Transverse colon (tissue), 4 donors: ENCODE data around the gene TEAD2. TPM values are rescaled to one million over a fixed set of nuclear protein-coding genes. Genes with fewer than 3 reads are reported as not detected.

ENCODE experiments used
- DNase-seq: peaks from one replicate; pipeline ENCODE4 v3.0.0-alpha.2; 2019
- H3K27ac ChIP-seq, 4 donors: fragments of 200-600 bp; sonication (generic); 2 replicates each; pipeline ENCODE4 v1.5.1; 2016 to 2018; ENCODE audit warnings: inconsistent platforms in 4 of 4
- H3K27me3 ChIP-seq: fragments of 200-600 bp; sonication (generic); 2 replicates; pipeline ENCODE4 v1.5.1; 2017; ENCODE audit warnings: inconsistent platforms
- H3K36me3 ChIP-seq, 4 donors: fragments of 200-600 bp; sonication (generic); 2 replicates each; pipeline ENCODE4 v1.5.1; 2017 to 2019; ENCODE audit warnings: inconsistent platforms in 4 of 4
- H3K4me1 ChIP-seq, 4 donors: fragments of 200-600 bp; sonication (generic); 2 replicates each; pipeline ENCODE4 v1.5.1; 2017 to 2020; ENCODE audit warnings: inconsistent platforms in 4 of 4
- H3K4me3 ChIP-seq, 4 donors: fragments of 200-600 bp; sonication (generic); 1 replicate in 1 of 4; 2 replicates in 3 of 4; pipeline versions ENCODE4 v1.5.1 to v1.6.1; 2017 to 2019; ENCODE audit warnings: inconsistent platforms in 4 of 4
- H3K9me3 ChIP-seq, 2 donors: fragments of 200-600 bp; sonication (generic); 2 replicates each; pipeline ENCODE4 v1.5.1; 2017 to 2019; ENCODE audit warnings: inconsistent platforms in 2 of 2
- EP300 ChIP-seq: sonication (generic); formaldehyde crosslinking; IDR thresholded peaks from one replicate; pipeline ENCODE4 v1.6.1; 2017; ENCODE audit warnings: antibody characterized with exemption, low read depth
- POLR2A ChIP-seq: fragments of 450-650 bp; IDR thresholded peaks from one replicate; pipeline ENCODE4 v1.6.1; 2016; ENCODE audit warnings: antibody characterized with exemption, mild to moderate bottlenecking, moderate library complexity
- POLR2AphosphoS5 ChIP-seq, 3 donors: sonication (generic); formaldehyde crosslinking; IDR thresholded peaks; one replicate each; pipeline ENCODE4 v1.6.1; 2016; ENCODE audit warnings: antibody characterized with exemption in 3 of 3
- WGBS, 2 donors: methylation state at CpG; one replicate each; pipeline ENCODE4 v1.1.5; 2018; ENCODE audit warnings: low coverage in 1 of 2; 5-methylcytosine and 5-hydroxymethylcytosine counted together
- in situ Hi-C, 4 donors: fragments of 200-750 bp; cut with MboI; loops; one replicate each; pipeline versions ENCODE4 v1.15.0 to v1.15.1; 2017; ENCODE audit warnings: low sequenced_read_pairs in 3 of 4, low pct_ligation_motif_present in 1 of 4, low pct_unique_long_range_greater_than_20kb in 1 of 4
- intact Hi-C: fragments of 100-400 bp; cut with DNase I; formaldehyde crosslinking; loops from one replicate; pipeline ENCODE4 v1.15.1; 2023; ENCODE audit warnings: low total_unique reads
- total RNA-seq, 4 donors: library from RNA; depleted of rRNA; stranded (reverse); fragments of >200 nt; gene quantifications; one replicate each; pipeline ENCODE4 v1.1.0, GENCODE V29; 2016
- TF ChIP-seq, protein P1 (sequence below), 5 experiments: fragments of 200-600 bp in 3 of 5; fragments of 450-650 bp in 2 of 5; sonication (generic) in 3 of 5; IDR thresholded peaks; 1 replicate in 2 of 5; 2 replicates in 3 of 5; pipeline ENCODE4 v1.5.1; 2016 to 2017; ENCODE audit warnings: antibody characterized with exemption in 5 of 5, inconsistent platforms in 3 of 5, mild to moderate bottlenecking in 2 of 5, moderate library complexity in 1 of 5

Gene TEAD2
- total RNA-seq, 4 donors from 2014 or later: 5.6 to 20.3 (median 10.9) TPM

DNA sequence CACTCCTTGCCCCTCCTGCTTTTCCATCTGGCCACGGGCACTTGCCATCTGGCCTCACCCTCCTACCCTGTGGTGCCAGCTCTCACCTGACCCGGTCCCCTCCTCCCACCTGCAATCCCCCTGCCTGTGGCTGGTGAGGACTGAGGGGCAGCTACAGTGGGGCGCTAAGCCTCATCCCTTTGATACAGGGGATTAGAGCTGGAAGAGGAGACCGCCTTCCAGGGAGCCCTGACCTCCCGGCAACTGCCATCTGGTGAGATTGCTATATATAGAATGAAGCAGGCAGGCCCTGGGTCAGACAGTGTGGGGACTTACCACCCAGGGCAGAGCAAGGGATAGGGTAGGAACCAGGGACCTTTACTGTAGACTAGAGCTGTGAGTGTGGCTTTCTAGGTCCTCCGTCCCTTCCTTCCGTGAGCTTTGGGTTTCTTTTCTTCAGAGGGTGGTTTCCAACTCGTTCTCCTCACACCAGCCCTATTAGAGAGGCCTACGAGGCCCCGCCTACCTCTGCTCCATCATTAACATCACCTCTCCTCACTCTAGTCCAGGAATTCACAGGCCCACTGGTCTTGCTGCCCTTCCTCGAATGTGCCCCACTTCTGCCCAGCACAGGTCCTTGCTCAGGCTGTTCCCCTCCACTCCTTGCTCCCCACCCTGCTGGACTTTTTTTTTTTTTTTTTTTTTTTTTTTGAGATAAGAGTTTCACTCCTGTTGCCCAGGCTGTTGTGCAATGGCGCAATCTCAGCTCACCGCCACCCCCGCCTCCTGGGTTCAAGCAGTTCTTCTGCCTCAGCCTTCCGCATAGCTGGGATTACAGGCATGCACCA, 33.6 kb upstream of the TEAD2 start:
- WGBS, 2 donors: 70 to 76% methylated on average over 7 to 15 of the region's 15 CpGs
- Histone ChIP-seq H3K9me3 (no peaks in the 10 kb centered on the region), H3K36me3 (no peaks in the 10 kb centered on the region), H3K27me3 (peaks cover 8% of the 10 kb centered on the region), H3K4me3 (no peak overlapping the region), H3K27ac (no peak overlapping the region), H3K4me1 (peaks cover 0 to 3% (median 0%) of the 10 kb centered on the region in 4 donors)
- in situ Hi-C loops (loop anchor here in 1 of 4 donors (10.0 kb wide), 1 partner anchor 49 kb away; the partner anchor contains the start of gene SLC17A7), intact Hi-C loops (no loop called here)
- no peak for TF ChIP-seq EP300
- TF ChIP-seq POLR2A: no peak
- TF ChIP-seq, protein P1, sequence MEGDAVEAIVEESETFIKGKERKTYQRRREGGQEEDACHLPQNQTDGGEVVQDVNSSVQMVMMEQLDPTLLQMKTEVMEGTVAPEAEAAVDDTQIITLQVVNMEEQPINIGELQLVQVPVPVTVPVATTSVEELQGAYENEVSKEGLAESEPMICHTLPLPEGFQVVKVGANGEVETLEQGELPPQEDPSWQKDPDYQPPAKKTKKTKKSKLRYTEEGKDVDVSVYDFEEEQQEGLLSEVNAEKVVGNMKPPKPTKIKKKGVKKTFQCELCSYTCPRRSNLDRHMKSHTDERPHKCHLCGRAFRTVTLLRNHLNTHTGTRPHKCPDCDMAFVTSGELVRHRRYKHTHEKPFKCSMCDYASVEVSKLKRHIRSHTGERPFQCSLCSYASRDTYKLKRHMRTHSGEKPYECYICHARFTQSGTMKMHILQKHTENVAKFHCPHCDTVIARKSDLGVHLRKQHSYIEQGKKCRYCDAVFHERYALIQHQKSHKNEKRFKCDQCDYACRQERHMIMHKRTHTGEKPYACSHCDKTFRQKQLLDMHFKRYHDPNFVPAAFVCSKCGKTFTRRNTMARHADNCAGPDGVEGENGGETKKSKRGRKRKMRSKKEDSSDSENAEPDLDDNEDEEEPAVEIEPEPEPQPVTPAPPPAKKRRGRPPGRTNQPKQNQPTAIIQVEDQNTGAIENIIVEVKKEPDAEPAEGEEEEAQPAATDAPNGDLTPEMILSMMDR (IDR thresholded peaks at IDR 0.05): no peak
- no peak for TF ChIP-seq POLR2AphosphoS5 (IDR thresholded peaks at IDR 0.05)
- no peak for DNase-seq

DNA sequence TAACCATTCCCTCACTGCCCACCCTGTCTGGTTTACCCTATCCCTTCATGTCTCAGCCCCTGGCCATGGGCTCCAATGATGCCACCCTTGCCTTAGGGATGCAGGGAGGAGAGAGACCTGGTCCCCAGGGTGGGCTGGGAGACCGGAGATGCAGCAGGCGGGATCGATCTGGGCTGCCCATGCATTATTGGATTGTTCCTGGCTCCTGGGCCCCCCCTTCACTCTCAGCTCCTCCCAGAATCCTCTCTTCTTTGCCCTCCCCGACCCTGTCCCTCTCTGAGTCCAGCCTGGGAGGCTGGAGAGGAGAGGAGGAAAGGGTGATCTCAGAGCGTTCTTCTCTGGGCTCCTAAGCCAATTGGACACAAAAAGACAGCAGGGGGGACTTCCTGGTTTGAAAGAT, 31.7 kb upstream of the TEAD2 start:
- H3K27ac ChIP-seq: no peak overlapping the region
- TF ChIP-seq POLR2A: no peak
- TF ChIP-seq POLR2AphosphoS5 (IDR thresholded peaks at IDR 0.05): no peak
- TF ChIP-seq, protein P1 (IDR thresholded peaks at IDR 0.05): no peak
- TF ChIP-seq EP300: no peak
- no peak for DNase-seq
- H3K27me3 ChIP-seq: peaks cover 8% of the 10 kb centered on the region
- peaks cover 0 to 3% (median 0%) of the 10 kb centered on the region in 4 donors for H3K4me1 ChIP-seq
- H3K36me3 ChIP-seq: no peaks in the 10 kb centered on the region
- intact Hi-C loops (loop anchor here (5.0 kb wide), 1 partner anchor 48 kb away; the partner anchor contains the start of gene SLC17A7), in situ Hi-C loops (loop anchor here in 3 of 4 donors (5.0 to 10.0 kb wide), 3 partner anchors 43 to 51 kb away; partner anchors contain the start of gene SLC17A7 (in 2 of the 3))
- no peaks in the 10 kb centered on the region for H3K9me3 ChIP-seq
- 54% methylated on average over 5 of the region's 5 CpGs; no CpG with 5 or more reads in 1 of the 2 donors for WGBS, 2 donors
- no peak overlapping the region for H3K4me3 ChIP-seq

DNA sequence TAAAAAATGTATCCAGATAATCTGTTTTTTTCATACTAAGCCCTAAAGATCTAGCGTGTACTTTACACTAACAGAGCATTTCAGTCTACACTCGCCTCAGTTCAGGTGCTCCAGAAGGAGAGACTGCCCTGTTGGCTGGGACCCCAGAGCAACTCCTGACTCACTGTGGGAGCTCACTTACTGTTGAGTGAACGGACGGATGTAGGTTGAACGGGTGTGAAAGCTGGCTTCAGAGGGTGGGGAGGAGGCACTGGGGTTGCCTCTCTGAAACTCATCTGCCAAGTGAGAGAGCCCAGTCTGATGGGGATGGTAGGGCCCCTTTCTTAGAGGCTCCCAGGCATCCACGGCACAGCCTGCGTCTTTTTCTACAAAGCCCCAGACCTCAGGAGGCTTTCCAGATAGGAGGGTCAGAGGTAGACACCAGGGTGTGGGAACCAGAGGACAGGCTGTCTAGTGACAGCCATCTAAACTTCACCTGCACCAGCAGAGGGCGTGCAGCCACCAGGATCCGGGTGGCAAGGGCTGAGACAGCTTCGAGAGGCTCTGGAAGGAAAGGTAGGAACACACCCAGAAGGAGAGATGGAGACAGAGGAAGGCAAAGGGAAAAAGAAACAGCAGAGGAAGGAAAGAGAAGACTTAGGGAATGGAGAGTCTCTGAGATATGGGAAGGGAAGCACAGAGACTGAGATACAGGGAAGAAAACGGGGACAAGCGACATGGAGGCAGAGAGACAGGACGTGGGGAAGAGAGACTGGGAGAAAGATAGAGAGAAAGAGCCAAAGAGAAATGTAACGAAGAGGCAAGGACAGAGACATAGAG, 29.6 kb upstream of the TEAD2 start:
- Histone ChIP-seq H3K4me1 (peaks cover 0 to 3% (median 0%) of the 10 kb centered on the region in 4 donors), H3K9me3 (no peaks in the 10 kb centered on the region), H3K36me3 (no peaks in the 10 kb centered on the region), H3K27me3 (peaks cover 8% of the 10 kb centered on the region), H3K27ac (no peak overlapping the region), H3K4me3 (no peak overlapping the region)
- intact Hi-C loops (loop anchor here (5.0 kb wide), 1 partner anchor 51 kb away; the partner anchor contains the start of gene SLC17A7), in situ Hi-C loops (loop anchor here in 3 of 4 donors (5.0 to 10.0 kb wide), 3 partner anchors 46 to 53 kb away; partner anchors contain the start of gene SLC17A7 (in 2 of the 3))
- DNase-seq: peak; percentile 84
- TF ChIP-seq EP300: no peak
- TF ChIP-seq, protein P1 (IDR thresholded peaks at IDR 0.05): peak; percentile 73 to 92 (median 79)
- 19 to 44% methylated on average over 6 to 13 of the region's 14 CpGs for WGBS, 2 donors
